Dermis microvascular lymphatic vessel endothelial cell (primary cell): ENCODE results near the gene RHBDD3. TPM values are rescaled to one million over a fixed set of nuclear protein-coding genes. Genes with fewer than 3 reads are reported as not detected.
"Not testable (repeated sequence)": the region's sequence is repeated elsewhere in the genome, so short reads cannot be mapped to it uniquely, and the experiment has no call there.

Source experiments
- DNase-seq, 2 donors: peaks; one replicate each; pipeline versions ENCODE4 v3.0.0 to v3.0.0-alpha.2; 2010; ENCODE audit warnings: low read depth in 2 of 2
- total RNA-seq: library from RNA; depleted of rRNA; stranded (reverse); fragments of >200 nt; gene quantifications from 2 replicates; pipeline ENCODE4 v1.2.1, GENCODE V29; 2014

Gene RHBDD3
- total RNA-seq, 1 donor from 2014 or later: 14.8 TPM

DNA sequence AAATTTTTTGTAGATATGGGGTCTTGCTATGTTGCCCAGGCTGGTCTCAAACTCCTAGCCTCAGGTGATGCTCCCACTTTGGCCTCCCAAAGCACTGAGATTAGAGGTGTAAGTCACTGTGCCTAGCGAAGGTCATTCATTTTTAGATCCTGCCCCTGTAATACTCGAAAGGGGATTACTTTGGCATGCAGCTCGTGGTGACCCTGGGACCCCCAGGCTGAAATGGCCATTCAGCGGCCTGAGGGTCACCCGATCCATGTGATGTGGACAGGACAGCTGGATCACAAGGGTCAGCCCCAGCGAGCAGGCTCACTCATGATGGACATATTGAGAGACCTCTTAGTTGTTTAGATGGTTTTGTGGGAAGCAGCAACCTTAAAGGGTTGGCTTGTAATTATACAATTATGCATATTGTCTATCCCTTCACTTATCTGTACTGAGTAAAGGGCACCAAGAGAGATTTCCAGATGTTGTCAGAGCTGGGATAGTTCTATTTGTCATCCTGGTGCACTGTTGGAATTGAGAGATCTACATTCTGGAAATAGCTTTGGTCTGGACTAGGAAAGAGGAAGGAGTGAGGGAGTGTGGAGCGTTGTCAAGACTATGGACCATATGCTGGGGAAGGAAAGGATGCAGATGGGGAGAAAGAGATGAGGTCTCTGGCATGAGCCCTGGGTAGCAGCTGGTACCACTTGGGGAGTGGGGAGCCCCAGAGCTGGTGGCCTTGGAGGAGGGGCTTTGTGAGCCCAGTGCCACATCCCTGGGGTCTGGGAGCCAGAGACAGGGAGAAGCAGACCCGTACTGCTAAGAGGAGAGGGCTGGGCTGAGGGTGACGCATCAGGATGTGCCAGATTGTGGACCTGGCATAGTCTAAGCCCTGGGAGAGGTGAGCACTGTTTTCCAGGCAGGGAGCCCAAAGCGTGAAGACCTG, 15.5 kb downstream of the RHBDD3 start:
- no peak for DNase-seq

DNA sequence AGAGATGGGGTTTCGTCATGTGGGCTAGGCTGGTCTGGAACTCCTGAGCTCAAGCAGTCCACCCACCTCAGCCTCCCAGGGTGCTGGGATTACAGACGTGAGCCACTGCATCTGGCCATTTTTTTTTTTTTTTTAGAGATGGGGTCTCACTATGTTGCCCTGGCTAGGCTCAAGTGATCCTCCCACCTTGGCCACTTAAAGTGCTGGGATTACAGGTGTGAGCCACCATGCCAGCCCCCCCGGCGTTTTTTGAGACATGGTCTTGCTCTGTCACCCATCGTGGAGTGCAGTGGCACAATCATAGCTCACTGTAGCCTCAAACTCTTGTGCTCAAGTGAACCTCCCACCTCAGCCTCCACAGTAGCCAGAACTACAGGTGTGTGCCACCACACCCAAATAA, 16.5 kb downstream of the RHBDD3 start:
- DNase-seq: no peak

DNA sequence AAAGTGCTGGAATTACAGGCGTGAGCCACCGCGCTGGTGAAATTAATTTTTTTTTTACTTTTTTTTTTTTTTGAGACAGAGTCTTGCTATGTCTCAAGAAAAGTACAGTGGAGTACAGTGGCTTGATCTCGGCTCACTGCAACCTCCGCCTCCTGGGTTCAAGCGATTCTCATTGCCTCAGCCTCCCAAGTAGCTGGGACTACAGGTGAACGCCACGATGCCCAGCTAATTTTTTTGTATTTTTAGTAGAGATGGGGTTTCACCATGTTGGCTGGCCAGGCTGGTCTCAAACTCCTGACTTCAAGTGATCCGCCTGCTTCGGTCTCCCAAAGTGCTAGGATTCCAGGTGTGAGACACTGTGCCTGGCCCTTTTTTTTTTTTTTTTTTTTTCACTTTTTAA, 19.9 kb downstream of the RHBDD3 start:
- not testable (repeated sequence) for DNase-seq

DNA sequence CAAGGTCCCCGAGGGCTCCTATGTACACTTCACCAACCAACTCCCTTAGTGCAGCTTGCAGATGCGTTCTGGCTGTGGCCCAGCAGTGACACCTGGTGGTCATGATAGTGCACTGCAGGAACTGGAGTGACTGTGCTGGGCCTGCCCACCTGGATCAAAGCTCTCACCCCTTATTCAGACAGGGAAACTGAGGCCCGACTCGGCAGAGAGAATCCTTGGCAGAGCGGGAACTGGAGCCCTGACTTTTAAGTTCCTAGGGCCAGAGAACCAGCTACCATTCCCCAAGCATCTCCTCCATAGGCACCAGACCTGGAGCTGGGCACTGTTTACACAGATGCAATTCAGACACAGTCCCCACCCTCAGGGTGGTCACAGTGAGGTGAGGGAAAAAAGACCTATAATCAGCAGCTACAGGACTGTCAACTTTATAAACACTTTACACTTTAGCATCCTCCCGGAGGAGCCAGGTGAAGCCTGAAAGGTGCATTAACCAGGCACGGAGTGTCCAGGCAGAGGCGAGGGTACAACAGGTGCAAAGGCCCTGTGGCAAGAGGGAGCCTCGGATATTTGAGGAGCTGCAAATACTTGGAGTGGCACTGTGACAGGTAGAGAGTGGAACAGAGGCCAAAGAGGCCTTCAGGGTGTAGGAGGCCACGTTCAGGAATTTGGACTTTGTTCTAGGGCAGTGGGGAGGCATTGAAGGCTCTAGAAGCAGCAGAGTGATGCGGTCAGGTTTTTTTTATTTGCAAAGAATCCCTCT, 22.0 kb downstream of the RHBDD3 start:
- DNase-seq: peak; percentile 48 to 66

DNA sequence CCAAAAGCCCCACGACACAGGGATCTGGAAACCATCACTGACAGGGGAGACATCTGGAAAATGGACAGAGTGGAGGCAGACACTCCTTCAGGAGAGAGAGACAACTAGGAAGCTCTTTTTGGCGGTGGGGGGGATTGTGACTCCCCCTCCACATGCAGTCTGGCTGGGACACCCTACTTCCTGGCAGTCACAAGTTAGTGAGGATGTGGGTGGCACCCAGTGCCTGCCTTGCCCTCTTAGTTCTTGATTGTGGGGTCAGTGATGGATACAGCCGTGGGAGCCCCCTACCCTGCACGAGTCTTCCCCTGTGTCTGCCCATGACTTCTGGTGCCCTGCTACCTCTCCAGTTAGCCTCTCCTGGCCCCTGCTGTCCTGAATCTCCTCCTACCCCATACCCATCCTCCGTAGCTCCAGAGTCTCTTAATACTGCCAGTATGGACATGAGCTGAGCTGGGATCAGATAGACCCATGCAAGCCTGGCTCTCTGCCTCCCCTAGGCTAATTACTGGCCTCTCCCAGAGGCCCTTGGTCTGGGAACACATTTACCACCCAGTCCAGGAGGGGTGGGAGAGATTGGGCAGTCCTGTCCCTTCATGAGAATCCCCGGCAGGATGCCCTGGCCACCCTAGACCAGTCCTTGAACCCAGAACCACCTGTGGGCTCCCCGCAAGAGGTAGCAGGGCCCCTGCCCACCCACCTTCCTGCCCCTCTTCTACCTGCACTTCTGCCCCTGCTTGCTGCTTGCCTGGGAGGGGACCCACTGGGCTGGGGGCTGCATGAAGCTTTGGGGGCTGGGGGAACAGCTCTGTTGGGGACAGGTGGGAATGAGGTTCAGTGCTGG, 22.8 kb downstream of the RHBDD3 start:
- DNase-seq: no peak

DNA sequence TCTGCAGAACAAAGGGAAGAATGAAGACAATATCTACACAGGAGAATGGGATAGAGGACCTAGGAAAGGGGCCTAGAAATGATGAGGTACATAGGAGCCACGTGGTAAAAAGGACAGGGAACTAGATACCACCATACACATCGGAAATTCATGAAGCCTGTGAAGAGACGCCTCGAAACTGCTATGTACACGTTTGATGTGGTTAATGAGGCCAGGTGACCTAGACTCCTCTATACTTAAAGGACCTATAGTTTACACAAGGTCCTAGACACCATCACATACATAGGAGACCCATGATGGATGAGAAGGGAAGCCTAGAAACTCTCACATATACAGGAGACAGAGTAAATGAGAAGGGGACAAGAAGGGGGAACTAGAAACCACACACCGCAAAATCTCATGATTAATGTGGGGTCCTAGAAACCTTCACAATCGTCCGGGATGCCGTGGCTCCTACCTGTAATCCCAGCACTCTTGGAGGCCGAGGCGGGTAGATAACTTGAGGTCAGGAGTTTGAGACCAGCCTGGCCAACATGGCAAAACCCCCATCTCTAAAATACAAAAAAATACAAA, 23.8 kb downstream of the RHBDD3 start:
- no peak for DNase-seq

DNA sequence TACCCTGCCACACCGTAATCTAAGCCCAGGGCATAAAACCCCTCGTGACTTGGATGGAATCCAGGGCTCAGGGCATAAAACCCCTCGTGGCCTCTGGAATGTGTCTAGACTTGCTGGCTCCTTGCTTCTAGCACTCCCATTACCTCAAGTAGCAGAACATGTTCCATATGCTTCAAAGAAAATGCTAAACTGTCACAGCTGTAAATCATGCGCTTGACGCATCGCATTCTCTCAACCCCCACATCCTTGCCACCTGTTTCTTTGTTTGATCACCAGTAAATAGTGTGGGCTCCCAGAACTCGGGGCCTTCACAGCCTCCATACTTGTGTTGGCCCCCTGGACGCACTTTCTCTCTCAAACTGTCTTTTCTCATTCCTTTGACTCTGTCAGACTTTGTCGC, 27.3 kb downstream of the RHBDD3 start:
- not testable (repeated sequence) for DNase-seq

DNA sequence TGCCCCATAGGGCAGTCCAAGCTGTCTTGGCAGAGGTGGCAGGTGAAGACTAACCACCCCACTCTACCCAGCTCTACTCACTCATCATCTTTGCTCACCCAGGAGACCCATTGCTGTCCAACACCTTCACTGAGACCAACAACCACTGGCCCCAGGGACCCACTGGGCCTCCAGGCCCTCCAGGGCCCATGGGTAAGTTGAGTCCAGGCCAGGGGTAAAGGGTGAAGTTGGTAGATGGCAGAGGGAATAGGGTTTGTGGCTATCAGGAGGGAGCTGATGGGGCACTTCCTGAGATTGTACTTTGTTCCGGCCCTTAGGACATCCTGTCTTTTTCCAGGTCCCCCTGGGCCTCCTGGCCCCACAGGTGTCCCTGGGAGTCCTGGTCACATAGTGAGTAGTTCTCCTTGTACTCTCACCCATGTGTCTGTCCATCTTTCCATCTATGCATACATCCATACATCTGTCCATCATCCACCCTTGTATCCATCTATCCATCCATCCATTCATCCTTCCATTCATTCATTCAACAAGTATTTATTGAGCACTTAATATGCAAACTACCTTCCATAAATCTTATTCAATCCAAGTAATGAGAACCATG, 34.4 kb downstream of the RHBDD3 start:
- DNase-seq: no peak

DNA sequence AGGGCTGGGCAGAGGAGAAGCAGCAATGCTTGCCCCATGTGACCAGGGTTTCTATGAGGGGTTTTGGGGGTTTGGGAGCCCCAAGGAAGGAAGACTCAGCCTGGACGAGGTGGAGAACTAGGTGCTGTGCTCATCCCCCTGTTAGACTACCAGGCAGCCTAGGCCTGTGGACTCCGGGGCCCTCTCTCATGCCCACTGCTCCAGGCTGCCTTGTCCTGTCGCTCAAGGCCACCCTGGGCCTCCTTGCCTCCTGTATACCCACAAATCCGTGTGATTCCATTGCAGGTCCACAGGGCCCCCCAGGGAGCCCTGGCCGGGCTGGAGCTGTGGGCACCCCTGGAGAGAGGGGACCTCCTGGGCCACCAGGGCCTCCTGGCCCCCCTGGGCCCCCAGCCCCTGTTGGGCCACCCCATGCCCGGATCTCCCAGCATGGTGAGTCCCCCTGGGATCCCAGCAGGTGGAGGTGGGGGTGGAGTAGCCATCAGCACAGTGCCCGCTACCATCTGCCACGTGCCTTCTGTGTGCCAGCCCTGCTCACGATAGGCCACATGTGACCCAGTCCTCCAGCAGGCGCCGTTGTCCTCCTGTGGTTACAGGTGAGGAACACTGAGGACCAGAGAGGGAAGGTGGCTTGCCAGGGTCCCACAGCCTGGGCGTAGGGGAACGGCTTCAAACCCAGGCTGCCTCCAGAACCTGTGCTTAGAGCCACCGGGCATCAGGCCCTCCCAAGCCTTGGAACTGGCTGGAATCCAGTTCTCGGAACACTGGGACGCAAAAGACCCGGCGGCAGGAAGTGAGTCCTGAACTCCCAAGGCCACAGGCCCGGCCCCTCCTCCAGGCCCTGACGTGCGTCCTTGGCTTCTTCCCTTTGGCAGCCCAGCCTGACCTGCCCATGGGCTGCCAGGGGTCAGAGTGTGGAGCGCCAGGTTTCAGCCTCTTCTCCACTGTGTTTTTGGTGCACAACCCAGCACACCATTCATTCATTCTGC, 35.5 kb downstream of the RHBDD3 start:
- DNase-seq: peak; percentile 23 to 27

DNA sequence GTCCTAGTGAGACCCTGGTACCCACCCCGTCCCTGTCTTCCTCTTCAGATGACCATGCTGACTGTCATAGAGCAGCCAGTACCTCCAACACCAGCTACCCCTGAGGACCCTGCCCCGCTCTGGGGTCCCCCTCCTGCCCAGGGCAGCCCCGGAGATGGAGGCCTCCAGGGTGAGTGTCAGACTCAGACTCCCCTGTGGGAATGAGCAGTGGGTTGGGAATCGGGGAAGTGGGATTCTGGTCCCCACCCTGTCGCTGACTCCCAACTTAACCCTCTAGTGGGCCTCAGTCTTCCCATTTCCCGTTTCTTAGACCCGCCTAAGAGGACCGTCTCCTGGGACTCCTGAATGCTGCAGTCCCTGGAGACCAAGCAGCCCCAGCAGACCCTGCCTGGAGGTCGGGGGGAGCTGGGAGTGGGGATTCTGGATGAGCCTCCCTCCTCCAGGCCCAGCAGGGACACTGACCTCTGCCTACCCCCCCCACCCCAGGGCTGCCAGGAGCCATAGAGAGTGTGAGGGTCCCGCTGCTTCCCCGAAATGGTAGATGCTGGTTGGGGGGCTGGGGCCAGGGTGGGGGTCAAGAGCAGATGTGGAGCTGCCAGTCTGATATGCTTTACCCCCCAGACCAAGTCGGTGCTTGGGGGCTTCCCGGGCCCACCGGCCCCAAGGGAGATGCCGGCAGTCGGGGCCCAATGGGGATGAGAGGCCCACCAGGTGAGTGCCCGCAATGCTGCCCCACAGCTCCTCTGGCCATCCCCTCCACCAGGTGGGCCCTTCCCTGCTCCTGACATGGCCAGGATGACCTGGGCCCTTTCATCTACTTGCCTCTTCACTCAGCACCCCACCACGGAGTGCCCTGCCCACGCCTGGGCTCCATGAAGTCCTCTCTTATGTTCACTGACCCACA, 36.6 kb downstream of the RHBDD3 start:
- DNase-seq: no peak

DNA sequence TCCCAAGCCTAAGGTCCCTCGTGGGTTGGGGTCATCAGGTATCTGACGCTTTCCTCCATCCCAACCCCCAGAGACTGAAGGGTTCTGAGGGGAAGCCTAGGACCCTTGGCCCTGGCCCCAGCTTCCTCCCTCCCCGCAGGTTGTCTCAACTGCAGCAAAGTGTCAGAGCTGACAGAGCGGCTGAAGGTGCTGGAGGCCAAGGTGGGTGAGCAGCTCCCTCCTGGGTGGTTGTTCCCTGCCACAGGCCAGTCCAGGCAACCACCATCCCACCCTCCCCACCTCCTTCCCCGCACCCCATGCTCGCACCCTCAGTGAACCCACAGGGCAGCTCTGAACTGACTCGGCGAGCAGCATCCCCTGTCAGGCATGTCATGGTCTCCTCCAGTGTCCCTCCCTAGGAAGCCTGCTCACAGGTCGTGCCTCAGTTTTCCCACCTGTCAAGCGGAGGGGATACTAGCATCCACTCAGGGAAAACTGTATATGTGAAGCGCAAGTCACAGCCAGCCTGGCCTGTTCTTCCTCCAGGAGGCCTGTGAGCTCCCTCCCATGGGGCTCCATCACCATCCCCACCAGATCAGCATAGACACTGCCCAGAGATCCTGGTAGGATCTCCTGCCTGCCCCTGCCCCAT, 41.3 kb downstream of the RHBDD3 start:
- no peak for DNase-seq

DNA sequence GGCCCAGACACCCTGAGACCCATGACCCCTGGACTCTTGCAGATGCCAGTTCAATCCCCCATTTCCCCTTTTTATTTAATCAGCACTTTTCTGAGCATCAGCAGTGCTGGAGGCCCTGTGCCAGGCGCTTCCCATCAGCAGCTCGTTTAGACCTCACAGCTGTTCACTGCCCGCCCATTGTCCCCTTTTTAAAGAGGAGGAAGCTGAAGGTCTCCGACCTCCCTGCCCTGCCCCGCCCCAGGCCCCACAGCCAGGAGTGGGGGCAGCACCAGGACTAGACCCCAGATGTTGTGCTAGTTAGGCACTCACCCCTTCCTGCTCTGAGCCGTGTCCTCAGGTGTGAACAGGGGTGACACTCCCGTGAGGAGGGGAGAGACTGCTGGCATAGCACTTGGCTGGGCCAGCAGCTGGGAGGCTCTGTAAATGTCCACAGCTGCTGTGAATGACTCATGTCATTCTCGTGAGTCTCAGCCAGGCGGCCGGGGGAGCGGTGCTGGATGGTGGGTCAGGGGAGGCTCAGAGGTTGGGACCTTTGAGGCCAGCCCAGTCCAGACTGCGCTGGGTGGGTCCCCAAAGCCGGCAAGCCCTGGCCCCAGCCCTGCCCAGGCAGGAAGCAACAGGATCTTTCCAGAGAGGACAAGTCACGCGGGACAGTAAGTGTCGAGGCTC, 42.2 kb downstream of the RHBDD3 start:
- DNase-seq: peak; percentile 51 to 52

DNA sequence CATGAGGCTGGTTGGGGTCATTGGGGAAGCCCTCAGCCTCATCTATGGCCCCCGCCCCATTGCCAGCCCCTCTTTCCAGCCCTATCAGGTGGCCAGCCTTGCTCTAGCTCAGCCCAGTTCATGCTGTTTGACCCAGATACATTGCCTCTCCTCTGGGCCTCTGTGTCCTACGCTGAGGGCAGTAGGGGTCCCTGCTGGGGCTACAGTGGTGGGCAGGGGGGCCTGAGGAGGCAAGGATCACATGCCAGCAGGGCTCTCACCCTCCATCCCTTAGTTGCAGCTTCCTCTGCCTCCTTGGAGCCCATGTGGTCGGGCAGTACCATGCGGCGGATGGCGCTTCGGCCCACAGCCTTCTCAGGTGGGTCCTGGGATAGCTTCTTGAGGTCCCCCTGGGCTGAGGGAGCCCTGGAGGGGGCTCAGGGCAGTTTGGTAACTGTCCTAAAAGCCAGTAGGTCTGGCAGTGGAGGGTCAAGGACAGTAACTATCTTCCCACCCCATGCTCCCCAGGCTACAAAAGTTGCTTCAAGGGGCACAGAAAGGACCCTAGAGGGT, 42.8 kb downstream of the RHBDD3 start:
- DNase-seq: no peak

DNA sequence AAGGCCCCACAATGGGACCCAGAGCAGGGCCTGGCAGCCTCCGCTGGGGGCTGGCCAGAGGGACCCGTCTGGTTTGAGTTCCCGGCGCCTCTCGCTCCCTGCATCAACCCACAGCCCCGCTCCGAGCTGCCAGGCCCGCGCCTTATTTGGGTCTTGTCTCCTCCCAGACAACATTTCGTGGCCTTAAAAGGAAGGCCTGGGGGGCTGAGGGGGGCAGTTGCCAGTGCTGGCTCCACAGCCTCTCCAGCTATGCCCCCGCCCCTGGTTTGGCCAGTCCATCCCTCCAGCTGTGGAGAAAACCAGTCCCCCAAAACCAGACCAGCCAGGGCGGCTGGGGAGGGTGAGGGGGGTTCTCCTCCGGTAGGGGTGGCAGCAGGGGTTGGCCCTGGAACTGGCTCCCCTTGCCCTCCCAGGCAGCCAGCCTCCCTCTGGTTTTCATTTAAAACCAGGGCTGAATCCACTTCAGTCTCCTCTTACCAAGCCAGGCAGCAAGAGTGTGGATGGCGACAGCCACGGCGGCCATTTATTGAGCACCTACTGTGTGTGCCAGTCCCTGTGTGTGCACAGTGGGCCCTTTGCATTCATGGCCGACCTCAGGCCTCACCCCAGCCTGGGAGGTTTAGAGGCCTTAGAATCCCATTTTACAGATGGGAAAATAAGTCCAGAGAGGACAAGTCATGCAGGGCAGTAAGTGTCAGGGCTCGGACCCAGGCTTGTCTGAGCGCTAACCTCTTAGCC, 43.5 kb downstream of the RHBDD3 start:
- no peak for DNase-seq

DNA sequence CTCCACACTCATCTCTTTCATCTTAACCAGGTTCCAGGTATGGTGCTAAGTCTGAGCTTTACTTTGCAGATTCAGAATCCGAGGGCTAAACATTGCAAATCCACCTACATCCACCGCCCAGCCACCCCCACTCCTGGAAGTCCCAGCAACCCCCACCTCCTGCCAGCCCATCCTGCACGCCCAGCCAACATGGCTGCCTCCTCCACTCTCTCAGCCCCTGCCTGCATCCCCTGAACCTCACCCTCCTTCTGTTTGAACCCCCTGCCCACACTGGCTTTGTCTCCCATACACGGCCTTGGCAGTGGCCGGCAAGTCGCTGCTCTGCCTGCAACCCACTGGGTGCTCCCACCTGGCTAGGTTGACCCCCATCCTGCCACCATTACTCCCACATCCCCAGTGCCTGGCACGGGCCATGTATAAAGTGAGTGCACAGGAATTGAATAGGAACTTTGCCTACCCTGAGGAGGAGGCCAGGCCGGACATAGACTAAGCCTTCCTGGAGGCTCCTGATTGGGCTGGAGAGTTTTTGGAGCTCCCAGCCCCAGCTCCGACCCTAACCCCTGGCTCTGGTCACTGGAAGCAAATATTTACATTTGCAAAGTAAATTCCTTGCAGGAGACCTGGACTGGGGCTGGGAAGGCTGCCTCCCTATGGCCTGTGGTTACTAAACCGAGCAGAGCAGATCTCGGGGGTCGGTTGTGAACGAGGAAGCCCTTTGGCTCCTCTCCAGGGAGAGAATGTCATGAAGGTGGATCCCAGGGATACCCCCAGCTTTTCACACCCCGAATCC, 47.7 kb downstream of the RHBDD3 start:
- no peak for DNase-seq

DNA sequence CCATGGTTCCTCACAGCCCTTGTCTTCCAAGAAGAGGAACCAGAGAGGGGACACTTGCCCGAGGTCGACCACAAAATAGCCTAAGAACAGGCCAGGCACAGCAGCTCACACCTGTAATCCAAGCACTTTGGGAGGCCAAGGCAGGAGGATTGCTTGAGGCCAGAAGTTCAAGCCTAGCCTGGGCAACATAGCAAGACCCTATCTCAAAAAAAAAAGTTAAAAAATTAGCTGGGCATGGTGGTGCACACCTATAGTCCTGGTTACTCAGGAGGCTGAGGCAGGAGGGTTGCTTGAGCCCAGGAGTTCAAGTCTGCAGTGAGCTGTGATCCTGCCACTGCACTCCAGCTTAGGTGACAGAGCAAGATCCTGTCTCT, 48.4 kb downstream of the RHBDD3 start:
- not testable (repeated sequence) for DNase-seq
